GM21717 (cell line): Measurements from ENCODE around the gene PCBP1.
"Not testable (repeated sequence)": the region's sequence is repeated elsewhere in the genome, so short reads cannot be mapped to it uniquely, and the experiment has no call there.

Experiments
- ATAC-seq: cut with Tn5 transposase; IDR thresholded peaks from one replicate; pipeline ENCODE4 v1.9.1; 2021; ENCODE audit warnings: mild to moderate bottlenecking, moderate library complexity; ENCODE audit not compliant: unreplicated experiment

Gene PCBP1

DNA sequence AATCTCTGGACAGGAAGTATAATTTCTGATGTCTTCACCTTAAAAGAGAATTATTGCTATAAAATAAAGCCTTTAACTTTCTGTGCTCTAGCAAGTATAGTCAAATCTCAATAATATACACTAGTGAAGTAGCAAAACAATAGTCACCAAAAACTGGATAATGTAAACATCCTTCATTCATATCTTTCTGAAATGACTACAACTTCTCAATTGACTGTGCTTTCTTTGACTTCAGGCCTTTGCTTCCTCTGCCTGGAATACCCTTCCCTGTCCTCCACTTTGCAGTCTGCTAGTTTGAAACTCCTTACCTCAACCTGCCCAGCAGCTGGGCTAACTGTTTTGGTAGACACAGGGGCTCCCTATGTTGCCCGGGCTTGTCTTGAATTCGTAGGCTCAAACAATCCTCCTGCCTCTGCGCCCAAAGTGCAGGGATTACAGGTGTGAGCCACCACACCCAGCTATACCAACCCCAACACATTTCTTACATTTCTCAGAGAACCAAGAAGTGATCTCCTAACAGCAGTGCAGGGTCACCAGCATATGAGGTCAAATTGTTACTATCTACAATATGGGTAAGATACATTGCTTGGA lies 6.6 kb upstream of the PCBP1 start:
- ATAC-seq = no peak

DNA sequence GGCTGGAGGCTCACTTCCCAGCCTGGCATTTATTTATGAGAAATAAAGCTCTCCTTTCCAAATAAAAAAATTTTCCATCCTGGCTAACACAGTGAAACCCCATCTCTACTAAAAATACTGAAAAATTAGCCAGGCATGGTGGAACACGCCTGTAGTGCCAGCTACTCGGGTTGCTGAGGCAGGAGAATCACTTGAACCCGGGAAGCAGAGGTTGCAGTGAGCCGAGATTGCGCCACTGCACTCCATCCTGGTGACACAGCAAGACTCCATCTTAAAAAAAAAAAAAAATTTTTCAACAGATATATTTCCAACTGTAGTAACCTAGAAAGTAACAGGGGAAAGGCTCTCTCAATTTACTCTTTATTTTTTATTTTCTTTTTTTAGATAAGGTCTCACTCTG lies 6.1 kb upstream of the PCBP1 start:
- ATAC-seq = no peak

DNA sequence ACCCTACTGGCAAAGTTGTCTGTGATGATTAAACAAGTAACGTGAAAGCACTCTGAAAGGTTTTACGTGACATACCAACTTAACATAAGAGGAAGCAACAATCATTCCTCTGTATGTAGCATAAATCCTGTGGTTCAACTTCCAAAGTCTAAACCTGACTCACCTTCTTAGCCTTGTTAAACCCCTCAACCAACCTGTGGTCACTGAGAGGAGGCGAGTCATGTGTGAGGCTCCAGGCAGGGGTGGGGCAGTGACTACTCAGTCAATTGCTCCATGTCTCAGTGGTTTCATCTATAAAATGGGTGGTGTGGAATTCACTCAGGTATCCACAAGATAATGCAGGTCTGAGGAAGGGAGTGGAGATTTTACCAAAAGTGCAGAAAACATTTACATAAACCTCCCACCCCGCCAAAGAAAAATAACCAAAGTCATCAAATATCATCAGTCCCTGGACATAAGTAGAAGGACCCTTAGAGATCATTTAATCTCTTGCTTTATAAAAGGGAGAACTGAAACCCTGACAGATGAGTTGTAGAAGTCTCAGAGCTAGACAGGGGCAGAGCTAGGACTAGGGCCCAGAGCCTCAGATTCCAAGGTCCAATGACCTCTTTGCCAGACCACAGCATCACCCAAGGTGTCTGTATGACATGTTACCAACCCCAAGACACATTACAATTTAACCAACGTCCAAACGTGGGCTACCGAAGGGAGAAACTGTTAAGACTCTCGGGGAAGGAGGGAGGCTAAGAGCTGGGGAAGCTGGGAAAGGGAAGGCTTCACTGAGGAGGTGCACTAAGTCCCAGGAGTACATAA lies 3.7 kb upstream of the PCBP1 start:
- peak; percentile 29 for ATAC-seq

DNA sequence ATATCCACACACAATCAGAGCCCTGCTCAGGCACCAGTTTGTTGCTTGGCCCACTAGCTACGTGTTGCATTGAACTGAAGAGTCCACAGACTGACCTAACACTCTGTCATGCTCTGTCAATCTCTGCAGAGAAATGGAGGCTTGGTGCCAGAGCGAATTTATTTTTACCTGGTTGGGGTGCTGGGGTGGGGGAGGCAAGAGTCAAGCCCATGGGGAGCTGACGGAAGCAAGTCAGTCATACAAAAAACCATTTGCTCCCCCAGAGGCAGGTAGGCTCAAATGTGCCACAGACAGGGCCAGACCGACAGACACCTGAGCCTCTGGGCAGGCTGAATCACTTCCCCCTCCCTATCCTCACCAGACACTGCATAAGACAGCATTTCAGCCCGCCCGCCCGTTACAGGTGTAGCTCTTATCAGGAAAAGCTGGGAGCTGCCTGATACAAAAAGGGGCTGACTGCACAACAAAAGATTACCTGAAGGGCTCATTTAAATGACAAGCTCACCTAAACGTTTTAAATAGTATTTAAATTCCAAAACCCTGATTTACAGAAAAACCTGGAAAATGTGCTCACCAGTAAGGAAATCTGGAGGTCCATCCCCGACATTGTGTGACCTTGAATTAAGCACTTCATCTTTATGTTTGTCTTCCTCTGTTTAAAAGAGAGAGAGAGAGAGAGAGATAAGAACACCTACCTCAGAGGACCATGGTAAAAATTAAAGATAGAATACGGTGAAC lies 2.1 kb upstream of the PCBP1 start:
- no peak for ATAC-seq

DNA sequence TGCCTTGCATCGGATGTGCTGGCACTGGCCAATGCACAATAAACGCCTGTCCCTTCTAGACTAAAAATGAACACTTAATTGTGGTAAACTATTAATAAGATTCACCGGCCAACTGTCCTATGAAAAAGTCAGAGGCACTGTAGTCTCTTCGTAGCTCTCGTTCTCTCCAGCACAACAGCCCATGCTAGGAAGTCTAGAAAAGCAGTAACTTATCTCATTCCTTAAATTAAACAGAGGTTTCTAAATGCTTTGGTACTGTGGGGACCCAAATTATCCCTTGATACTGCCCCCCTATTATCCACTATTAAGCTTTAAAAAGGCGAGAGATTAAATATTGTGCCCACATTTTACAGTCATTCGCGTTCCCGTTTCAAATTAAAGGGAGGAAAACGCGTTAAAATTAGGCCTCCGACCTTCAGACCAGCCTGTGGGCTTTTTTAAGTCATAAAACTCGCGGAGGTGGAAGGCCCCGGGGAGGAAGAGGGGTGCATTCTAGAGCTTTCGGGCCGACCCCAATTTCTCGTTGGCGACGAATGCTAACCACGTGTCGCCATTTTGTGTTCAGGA lies 1.5 kb upstream of the PCBP1 start:
- no peak for ATAC-seq

DNA sequence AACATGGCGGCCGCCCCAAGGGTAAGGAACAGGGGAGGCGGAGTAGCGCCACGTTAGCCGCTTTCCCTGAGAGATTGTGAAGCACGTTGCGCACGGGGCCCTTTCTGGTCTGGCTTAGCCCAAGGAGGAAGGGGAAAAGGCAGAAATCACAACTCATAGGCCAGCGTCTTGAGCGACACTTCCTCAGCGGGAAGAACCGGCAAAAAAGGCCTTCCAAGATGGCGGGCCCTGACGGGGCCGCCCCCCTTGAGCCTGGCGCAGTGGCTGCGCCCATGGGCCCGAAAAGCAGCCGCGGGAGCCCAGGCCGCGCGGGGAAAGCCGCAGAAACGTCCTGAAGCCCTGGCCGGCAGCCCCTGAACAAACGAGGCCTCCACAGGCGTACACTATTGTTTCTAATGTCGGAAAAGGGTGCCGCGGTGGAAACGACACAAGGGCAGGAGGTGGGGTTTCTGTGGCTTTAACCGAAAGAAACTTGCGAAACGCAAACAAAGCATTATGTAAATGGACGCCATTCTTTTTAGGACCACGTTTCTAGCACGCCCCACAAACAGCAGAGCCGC lies 919 bp upstream of the PCBP1 start:
- ATAC-seq = peak; percentile 20

DNA sequence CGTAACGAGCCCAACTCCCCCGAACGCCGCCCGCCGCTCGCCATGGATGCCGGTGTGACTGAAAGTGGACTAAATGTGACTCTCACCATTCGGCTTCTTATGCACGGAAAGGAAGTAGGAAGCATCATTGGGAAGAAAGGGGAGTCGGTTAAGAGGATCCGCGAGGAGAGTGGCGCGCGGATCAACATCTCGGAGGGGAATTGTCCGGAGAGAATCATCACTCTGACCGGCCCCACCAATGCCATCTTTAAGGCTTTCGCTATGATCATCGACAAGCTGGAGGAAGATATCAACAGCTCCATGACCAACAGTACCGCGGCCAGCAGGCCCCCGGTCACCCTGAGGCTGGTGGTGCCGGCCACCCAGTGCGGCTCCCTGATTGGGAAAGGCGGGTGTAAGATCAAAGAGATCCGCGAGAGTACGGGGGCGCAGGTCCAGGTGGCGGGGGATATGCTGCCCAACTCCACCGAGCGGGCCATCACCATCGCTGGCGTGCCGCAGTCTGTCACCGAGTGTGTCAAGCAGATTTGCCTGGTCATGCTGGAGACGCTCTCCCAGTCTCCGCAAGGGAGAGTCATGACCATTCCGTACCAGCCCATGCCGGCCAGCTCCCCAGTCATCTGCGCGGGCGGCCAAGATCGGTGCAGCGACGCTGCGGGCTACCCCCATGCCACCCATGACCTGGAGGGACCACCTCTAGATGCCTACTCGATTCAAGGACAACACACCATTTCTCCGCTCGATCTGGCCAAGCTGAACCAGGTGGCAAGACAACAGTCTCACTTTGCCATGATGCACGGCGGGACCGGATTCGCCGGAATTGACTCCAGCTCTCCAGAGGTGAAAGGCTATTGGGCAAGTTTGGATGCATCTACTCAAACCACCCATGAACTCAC lies 673 bp downstream of the PCBP1 start:
- ATAC-seq = peak; percentile 4

DNA sequence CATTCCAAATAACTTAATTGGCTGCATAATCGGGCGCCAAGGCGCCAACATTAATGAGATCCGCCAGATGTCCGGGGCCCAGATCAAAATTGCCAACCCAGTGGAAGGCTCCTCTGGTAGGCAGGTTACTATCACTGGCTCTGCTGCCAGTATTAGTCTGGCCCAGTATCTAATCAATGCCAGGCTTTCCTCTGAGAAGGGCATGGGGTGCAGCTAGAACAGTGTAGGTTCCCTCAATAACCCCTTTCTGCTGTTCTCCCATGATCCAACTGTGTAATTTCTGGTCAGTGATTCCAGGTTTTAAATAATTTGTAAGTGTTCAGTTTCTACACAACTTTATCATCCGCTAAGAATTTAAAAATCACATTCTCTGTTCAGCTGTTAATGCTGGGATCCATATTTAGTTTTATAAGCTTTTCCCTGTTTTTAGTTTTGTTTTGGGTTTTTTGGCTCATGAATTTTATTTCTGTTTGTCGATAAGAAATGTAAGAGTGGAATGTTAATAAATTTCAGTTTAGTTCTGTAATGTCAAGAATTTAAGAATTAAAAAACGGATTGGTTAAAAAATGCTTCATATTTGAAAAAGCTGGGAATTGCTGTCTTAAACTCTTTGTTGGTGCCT lies 1.4 kb downstream of the PCBP1 start:
- ATAC-seq = no peak

DNA sequence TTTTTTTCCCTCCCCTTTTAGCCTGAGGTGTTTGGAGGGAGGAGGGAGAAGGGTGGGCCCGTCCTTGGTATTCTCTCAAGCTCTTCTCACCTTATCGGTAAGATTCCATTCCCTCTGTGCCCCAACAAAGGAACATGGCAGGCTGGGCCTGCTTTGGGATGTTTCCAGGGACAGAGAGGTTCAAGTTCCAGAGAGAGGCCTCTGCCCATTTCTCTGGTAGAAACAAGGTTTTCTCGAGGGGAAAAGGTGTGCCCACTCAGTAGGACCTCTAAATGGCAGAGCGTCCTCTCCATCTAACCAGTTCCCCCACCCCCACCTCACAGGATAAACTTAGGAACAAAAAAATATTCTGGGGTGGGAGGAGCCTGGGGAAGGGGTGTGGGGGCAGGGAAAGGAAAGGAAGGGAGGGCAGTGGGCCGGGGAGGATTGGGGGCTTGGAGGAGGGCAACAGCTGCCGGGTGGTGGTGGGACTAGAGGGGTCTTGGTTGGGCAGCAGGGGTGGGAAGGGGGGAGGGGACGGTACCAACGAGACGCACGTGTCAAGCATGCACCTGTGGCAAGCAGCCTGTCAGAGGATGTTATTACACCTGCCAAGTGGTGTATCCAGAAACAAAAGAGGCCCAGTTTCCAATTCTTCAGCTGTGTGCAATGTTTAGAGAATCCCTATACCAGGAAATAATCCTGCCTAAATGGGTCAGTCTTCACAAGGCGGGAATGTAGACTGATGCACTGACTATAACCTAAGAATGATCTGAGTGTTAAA lies 2.1 kb downstream of the PCBP1 start:
- no peak for ATAC-seq

DNA sequence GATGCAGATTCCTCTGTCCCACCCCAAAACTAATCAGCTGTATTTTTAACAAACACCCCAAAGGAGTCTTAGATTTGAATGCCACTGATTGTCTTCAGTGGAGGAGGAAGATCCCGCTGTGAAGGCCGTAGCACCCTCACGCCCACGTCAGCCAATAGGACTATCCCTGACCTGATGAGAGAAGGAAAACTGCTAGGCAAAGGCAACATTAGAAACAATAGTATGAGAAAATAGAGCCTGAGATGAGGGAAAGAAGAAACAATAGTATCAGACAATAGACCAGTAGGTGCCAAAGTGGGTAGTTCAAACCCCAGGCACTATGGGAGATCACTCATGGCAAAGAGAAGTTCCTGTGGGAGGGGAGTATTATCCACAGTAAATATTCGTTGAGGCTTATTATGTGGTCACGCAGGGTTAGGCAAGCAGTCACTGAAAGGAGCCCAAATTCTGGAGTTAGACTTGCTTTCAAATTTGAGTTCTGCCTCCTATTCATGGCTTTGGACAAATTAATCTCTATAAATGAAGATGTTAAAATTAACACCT lies 2.8 kb downstream of the PCBP1 start:
- ATAC-seq = no peak

DNA sequence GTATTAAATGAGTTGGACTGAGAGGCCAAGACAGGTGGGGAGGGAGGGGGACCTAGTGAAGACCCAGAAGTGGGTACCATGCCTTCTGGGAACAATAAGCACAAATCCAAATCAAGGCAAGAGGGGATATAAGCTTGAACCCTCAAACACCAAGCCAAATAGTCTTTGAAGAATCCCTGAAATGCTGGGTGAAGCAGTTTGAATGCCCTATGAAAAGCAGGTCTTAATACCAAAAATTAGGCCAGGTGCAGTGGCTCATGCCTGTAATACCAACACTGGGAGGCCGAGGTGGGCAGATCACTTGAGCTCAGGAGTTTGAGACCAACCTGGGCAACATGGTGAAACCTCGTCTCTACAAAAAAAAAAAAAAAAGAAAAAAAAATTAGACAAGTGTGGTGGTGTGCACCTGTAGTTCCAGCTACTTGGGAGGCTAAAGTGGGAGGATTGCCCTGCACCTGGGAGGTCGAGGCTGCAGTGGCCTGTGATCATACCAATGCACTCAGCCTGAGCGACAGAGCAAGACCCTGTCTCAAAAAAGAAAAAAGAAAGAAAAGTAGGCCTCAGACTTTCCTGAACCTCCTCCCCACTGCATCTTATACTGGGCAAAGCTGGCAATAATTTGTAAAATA lies 3.5 kb downstream of the PCBP1 start:
- ATAC-seq = no peak

DNA sequence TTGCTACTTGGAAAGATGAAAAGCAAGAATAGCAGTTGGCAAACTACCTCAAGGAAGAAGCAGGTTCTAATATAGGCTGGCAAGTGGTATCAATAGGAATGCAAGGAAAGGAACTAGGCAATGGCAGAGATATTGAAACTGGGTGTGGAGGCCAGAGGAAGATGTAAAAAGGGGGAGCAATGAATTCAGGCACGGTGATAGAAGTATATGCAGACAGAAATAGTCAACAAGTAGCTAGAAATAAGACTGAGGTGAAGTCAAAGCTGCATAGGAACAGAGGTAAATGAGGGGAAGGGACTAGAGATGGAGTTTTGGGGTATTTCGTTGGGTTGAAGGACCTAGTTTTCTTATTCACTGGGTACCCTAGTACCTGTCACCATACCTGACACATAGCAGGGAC lies 4.1 kb downstream of the PCBP1 start:
- ATAC-seq = no peak

DNA sequence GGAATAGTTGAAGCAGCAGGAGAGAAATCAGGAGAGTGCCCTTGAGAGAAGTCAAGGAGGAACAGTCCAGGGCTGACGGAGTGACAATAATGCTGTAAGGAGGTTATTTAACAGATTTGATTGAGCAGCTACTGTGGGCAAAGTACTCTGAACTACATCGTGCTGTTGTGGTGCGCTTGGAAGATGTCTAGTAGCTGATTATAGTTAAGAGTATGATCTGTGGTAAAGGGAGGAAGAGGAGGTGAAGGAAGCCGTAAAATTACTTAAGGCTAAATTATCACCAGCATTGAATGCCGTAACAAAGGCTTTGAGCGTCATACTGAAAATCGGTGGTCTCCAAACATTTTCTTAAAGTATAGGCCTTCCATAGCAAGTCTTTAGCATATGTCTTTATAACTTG lies 4.5 kb downstream of the PCBP1 start:
- ATAC-seq = no peak

DNA sequence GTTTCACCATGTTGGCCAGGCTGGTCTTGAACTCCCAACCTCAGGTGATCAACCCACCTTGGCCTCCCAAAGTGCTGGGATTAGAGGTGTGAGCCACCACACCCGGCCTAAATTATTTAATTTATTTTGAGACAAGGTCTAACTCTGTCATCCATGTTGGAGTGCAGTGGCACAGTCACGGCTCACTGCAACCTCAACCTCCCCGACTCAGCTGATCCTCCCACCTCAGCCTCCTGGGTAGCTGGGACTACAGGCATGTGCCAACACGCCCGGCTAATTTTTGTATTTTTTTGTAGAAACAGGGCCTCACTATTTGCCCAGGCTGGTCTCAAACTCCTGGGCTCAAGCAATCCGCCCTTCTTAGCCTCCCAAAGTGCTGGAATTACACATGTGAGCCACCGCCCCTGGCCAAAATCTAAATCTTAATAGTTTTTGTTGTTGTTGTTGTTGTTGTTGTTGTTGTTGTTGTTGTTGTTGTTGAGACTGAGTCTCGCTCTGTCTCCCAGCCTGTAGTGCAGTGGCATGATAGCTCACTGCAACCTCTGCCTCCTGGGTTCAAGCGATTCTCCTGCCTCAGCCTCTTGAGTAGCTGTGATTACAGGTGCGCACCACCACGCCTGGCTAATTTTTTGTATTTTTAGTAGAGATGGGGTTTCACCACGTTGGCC lies 5.4 kb downstream of the PCBP1 start:
- ATAC-seq = not testable (repeated sequence)

DNA sequence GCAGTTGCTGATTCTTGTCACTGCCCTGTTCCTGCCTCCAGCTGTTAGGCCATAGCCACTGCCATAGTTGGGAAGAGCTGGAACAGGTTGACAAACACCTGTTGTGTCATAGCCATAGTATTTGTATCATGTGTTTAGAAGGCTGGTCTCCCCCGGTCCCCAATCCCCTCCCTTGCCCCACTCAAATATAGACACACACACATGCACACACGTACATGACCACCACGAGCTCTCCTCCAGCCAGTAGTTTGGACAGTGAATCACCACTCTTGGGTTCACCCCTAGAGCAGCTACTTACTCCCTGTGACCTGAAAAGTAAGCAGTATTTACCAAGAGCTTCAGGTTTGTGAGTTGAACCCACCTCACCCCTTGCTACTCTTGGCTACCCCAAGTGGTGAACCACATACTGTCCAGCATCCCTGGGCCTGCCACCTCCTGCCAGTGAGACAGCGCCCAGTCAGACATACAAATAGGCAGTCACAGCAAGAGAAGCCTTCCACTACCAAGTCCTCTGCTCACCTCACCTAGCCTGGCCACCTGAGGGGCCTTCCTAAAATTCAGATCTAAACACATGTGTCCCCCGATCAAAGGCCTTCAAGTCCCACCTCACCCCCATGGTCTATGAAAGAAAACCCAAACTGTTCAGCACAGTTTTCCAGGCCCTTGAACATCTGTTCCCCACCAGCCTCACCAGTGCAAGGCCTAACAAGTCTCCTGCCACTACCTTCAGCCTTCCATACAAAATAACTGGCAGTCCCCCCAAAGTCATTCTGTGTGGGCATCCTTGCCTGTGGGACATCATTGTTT lies 7.1 kb downstream of the PCBP1 start:
- no peak for ATAC-seq

DNA sequence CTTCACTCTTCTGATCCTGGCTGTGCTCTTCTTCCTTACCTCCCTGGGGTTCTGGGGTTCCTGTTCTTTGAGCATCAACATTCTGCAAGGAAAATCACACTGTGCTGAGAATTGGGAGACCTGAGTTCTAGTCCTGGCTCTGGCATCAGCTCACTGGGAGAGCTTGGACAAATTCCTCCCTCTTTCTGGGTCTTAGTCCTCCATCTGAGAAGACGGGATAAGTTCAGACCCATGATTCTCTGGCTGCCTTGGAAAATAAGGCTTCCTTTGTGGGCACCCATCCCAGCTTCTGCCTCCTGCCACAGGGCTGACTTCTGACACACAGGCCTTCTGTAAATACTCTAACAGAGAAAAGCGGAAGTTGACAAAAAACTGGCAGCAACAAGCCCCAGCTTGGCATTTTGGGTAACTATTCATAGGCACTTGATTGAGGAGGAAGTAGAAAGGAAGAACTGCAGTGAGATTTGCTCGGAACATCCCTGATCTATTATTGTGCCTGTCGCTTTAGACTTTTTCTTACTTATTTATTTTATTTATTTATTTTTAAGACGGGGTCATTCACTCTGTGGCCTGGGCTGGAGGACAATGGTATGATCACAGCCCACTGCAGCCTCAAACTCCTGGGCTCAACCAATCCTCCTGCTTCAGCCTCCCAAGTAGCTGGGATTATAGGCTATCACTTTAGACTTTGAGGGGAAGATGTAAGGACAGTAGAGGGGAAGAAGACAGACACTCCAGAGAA lies 7.9 kb downstream of the PCBP1 start:
- ATAC-seq = no peak
